Lower lobe of right lung (tissue), 2 donors: ENCODE data around the gene TBC1D12. TPM values are rescaled to one million over a fixed set of nuclear protein-coding genes. Genes with fewer than 3 reads are reported as not detected.

Experiments
- ATAC-seq, 2 donors: fragments of 200-7000 bp; cut with Tn5 transposase; one replicate each; pipeline ENCODE4 v1.9.1; 2020 to 2022; ENCODE audit warnings: mild to moderate bottlenecking in 2 of 2, moderate library complexity in 2 of 2
- DNase-seq: peaks from one replicate; pipeline ENCODE4 v3.0.0-alpha.2; 2020
- H3K27ac ChIP-seq: fragments of 200-600 bp; one replicate; pipeline ENCODE4 v1.8.0; 2022
- H3K27me3 ChIP-seq: fragments of 200-600 bp; one replicate; pipeline ENCODE4 v1.8.0; 2022; ENCODE audit warnings: low read depth
- H3K36me3 ChIP-seq: fragments of 200-600 bp; one replicate; pipeline ENCODE4 v1.8.0; 2022; ENCODE audit warnings: mild to moderate bottlenecking
- H3K4me1 ChIP-seq: fragments of 200-600 bp; one replicate; pipeline ENCODE4 v1.8.0; 2022
- H3K4me3 ChIP-seq: fragments of 200-600 bp; one replicate; pipeline ENCODE4 v1.8.0; 2022; ENCODE audit warnings: mild to moderate bottlenecking
- H3K9me3 ChIP-seq: fragments of 200-600 bp; one replicate; pipeline ENCODE4 v1.8.0; 2022
- CTCF ChIP-seq: fragments of 200-600 bp; IDR thresholded peaks from one replicate; pipeline ENCODE4 v1.8.0; 2022; ENCODE audit warnings: antibody characterized with exemption, mild to moderate bottlenecking
- intact Hi-C: fragments of 100-400 bp; cut with DNase I; formaldehyde crosslinking; loops from one replicate; pipeline ENCODE4 v1.11.0; 2022
- total RNA-seq: library from RNA; stranded (reverse); fragmentation: NEBNext Ultra II Directional; extraction: Animal tissue kit (Norgen Biotek cat#: 25700); gene quantifications from one replicate; pipeline ENCODE4 v1.2.1, GENCODE V29; 2021
- donor health status: DM: no; HTN: yes; CAD: no; lungs with severe emphysema.

Gene TBC1D12
- total RNA-seq, 1 donor from 2014 or later, result 12.5 TPM

GRCh38 chr10:94451883-94452519 lies 49.7 kb downstream of the TBC1D12 start:
- intact Hi-C loops, result no loop called here
- no peak for ATAC-seq
- no peak for TF ChIP-seq CTCF

GRCh38 chr10:94456942-94457341 lies 54.6 kb downstream of the TBC1D12 start:
- no peaks in the 10 kb centered on the region for H3K36me3 ChIP-seq
- no peak overlapping the region for H3K27ac ChIP-seq
- no peaks in the 10 kb centered on the region for H3K27me3 ChIP-seq
- peaks cover 12% of the 10 kb centered on the region for H3K9me3 ChIP-seq
- DNase-seq (no peak), ATAC-seq (no peak)
- intact Hi-C loops, result no loop called here
- H3K4me1 ChIP-seq, result no peaks in the 10 kb centered on the region
- TF ChIP-seq CTCF, result no peak
- H3K4me3 ChIP-seq, result no peak overlapping the region

More at GRCh38 chr10:94451883-94452519, 49.7 kb downstream of the TBC1D12 start:
- no peak for DNase-seq
- Histone ChIP-seq H3K9me3 (no peaks in the 10 kb centered on the region), H3K36me3 (no peaks in the 10 kb centered on the region), H3K27me3 (no peaks in the 10 kb centered on the region), H3K4me3 (no peak overlapping the region), H3K4me1 (no peaks in the 10 kb centered on the region), H3K27ac (no peak overlapping the region)

- Histone ChIP-seq H3K36me3 (no peaks in the 10 kb centered on the region), H3K4me3 (no peak overlapping the region), H3K4me1 (no peaks in the 10 kb centered on the region), H3K27ac (no peak overlapping the region), H3K27me3 (no peaks in the 10 kb centered on the region), H3K9me3 (peaks cover 22% of the 10 kb centered on the region)
- ATAC-seq (no peak), DNase-seq (no peak)
- TF ChIP-seq CTCF, result no peak
- intact Hi-C loops, result no loop called here
These were observed 57.0 kb downstream of the TBC1D12 start for GRCh38 chr10:94459385-94459784.

- no peaks in the 10 kb centered on the region for H3K27me3 ChIP-seq
- TF ChIP-seq CTCF, result no peak
- no peaks in the 10 kb centered on the region for H3K4me1 ChIP-seq
- intact Hi-C loops, result no loop called here
- no peak for DNase-seq
- no peaks in the 10 kb centered on the region for H3K36me3 ChIP-seq
- peaks cover 22% of the 10 kb centered on the region for H3K9me3 ChIP-seq
- H3K27ac ChIP-seq, result no peak overlapping the region
- H3K4me3 ChIP-seq, result no peak overlapping the region
- ATAC-seq, result no peak
These were observed 59.2 kb downstream of the TBC1D12 start for GRCh38 chr10:94461503-94461902.

- H3K27me3 ChIP-seq, result no peaks in the 10 kb centered on the region
- H3K27ac ChIP-seq, result no peak overlapping the region
- DNase-seq (no peak), ATAC-seq (no peak)
- no peak for TF ChIP-seq CTCF
- no peaks in the 10 kb centered on the region for H3K36me3 ChIP-seq
- no peaks in the 10 kb centered on the region for H3K4me1 ChIP-seq
- H3K9me3 ChIP-seq, result peaks cover 22% of the 10 kb centered on the region
- intact Hi-C loops, result no loop called here
- no peak overlapping the region for H3K4me3 ChIP-seq
These were observed 59.8 kb downstream of the TBC1D12 start for GRCh38 chr10:94462130-94462529.
